HG02852 (cell line): ENCODE data around the gene SLC38A4.

Experiments used
- ATAC-seq: cut with Tn5 transposase; IDR thresholded peaks from one replicate; pipeline ENCODE4 v1.9.1; 2021; ENCODE audit warnings: mild to moderate bottlenecking, moderate library complexity; ENCODE audit not compliant: unreplicated experiment

SLC38A4 gene

GRCh38 chr12:46718495-46718894 lies 107.3 kb downstream of the SLC38A4 start:
- ATAC-seq, result no peak

- ATAC-seq, result no peak
Measured at GRCh38 chr12:46717868-46718267, 107.9 kb downstream of the SLC38A4 start.

GRCh38 chr12:46717159-46717558 lies 108.6 kb downstream of the SLC38A4 start:
- ATAC-seq, result no peak
